Right lobe of liver (tissue), 4 donors: ENCODE data around the gene BIN1.

Source experiments
- POLR2A ChIP-seq: fragments of 450-650 bp; IDR thresholded peaks from one replicate; pipeline ENCODE4 v1.6.1; 2017; ENCODE audit warnings: antibody characterized with exemption, mild to moderate bottlenecking
- TF ChIP-seq, protein P1 (sequence below), 4 donors: fragments of 200-600 bp in 3 of 4; fragments of 450-650 bp in 1 of 4; IDR thresholded peaks; one replicate each; pipeline versions ENCODE4 v1.5.1 to v1.8.0; 2016 to 2022; ENCODE audit warnings: antibody characterized with exemption in 4 of 4, mild to moderate bottlenecking in 2 of 4
- donor health status: DM: no; HTN: no; CAD: no.
- donor health status: DM: no; HTN: no; CAD: no.
- donor health status: DM: no; HTN: yes; CAD: no.

- TF ChIP-seq, protein P1, sequence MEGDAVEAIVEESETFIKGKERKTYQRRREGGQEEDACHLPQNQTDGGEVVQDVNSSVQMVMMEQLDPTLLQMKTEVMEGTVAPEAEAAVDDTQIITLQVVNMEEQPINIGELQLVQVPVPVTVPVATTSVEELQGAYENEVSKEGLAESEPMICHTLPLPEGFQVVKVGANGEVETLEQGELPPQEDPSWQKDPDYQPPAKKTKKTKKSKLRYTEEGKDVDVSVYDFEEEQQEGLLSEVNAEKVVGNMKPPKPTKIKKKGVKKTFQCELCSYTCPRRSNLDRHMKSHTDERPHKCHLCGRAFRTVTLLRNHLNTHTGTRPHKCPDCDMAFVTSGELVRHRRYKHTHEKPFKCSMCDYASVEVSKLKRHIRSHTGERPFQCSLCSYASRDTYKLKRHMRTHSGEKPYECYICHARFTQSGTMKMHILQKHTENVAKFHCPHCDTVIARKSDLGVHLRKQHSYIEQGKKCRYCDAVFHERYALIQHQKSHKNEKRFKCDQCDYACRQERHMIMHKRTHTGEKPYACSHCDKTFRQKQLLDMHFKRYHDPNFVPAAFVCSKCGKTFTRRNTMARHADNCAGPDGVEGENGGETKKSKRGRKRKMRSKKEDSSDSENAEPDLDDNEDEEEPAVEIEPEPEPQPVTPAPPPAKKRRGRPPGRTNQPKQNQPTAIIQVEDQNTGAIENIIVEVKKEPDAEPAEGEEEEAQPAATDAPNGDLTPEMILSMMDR (IDR thresholded peaks at IDR 0.05): no peak
- TF ChIP-seq POLR2A: no peak
Observed at GRCh38 chr2:126998486-126998885, 108.5 kb downstream of the BIN1 start.
